Ovary (tissue), 9 donors: ENCODE measurements around the gene ZNF609. TPM values are rescaled to one million over a fixed set of nuclear protein-coding genes. Genes with fewer than 3 reads are reported as not detected.

Source experiments
- DNase-seq, 5 donors: peaks; one replicate each; pipeline ENCODE4 v3.0.0-alpha.2; 2019 to 2020
- H3K27ac ChIP-seq, 2 donors: fragments of 200-600 bp; one replicate each; pipeline versions ENCODE4 v1.5.1 to v1.8.0; 2019 to 2022
- H3K27me3 ChIP-seq: fragments of 200-600 bp; one replicate; pipeline ENCODE4 v1.8.0; 2022
- H3K36me3 ChIP-seq: fragments of 200-600 bp; sonication (generic); one replicate; pipeline ENCODE4 v1.5.1; 2019
- H3K4me1 ChIP-seq: one replicate; pipeline ENCODE4 v1.8.1; 2013; ENCODE audit warnings: mild to moderate bottlenecking, moderate library complexity; ENCODE audit not compliant: insufficient read depth
- H3K4me3 ChIP-seq: fragments of 200-600 bp; sonication (generic); one replicate; pipeline ENCODE4 v1.5.1; 2017
- H3K9me3 ChIP-seq, 2 donors: fragments of 200-600 bp in 1 of 2; sonication (generic) in 1 of 2; one replicate each; pipeline versions ENCODE4 v1.5.1 to v1.8.1; 2013 to 2019; ENCODE audit warnings: mild to moderate bottlenecking in 1 of 2, moderate library complexity in 1 of 2
- CTCF ChIP-seq, 3 donors: fragments of 450-650 bp in 2 of 3; fragments of 200-600 bp in 1 of 3; IDR thresholded peaks; one replicate each; pipeline versions ENCODE4 v1.5.1 to v1.8.0; 2016 to 2022; ENCODE audit warnings: antibody characterized with exemption in 3 of 3, mild to moderate bottlenecking in 1 of 3
- EP300 ChIP-seq: sonication (generic); formaldehyde crosslinking; IDR thresholded peaks from one replicate; pipeline ENCODE4 v1.6.1; 2017; ENCODE audit warnings: antibody characterized with exemption
- POLR2A ChIP-seq: fragments of 450-650 bp; IDR thresholded peaks from one replicate; pipeline ENCODE4 v1.6.1; 2017; ENCODE audit warnings: antibody characterized with exemption, mild to moderate bottlenecking, moderate library complexity
- WGBS, 3 donors: extraction: QIAGEN DNeasy Blood & Tissue Kit in 1 of 3; methylation state at CpG; one replicate each; pipeline versions ENCODE4 v1.1.5 to v1.1.7; 2013 to 2017; 5-methylcytosine and 5-hydroxymethylcytosine counted together
- intact Hi-C, 4 donors: fragments of 100-400 bp; cut with DNase I; formaldehyde crosslinking; loops; one replicate each; pipeline versions ENCODE4 v1.11.0 to v1.15.1; 2022 to 2023
- polyA plus RNA-seq, 2 donors: library from polyadenylated mRNA; stranded (reverse); fragments of 200-250 nt in 1 of 2; fragments of 350-450 nt in 1 of 2; fragmentation: Illumina TruSeq in 1 of 2; extraction: RNeasy Lipid Tissue Mini Kit (QIAGEN cat#74804) in 1 of 2; gene quantifications; one replicate each; pipeline ENCODE4 v1.2.3, GENCODE V29; 2013 to 2014
- total RNA-seq, 7 donors: library from RNA; depleted of rRNA in 2 of 7; stranded (reverse); fragments of >200 nt in 2 of 7; fragmentation: NEBNext Ultra II Directional in 3 of 7; extraction: Animal tissue kit (Norgen Biotek cat#: 25700) in 3 of 7; gene quantifications; one replicate each; pipeline versions ENCODE4 v1.1.0 to v1.2.4, GENCODE V29; 2016 to 2023
- donor health status: DM: no; HTN: no; CAD: no; lungs with moderate emphysema.
- donor health status: DM: no; HTN: no; CAD: no.
- donor health status: Bipolar disorder and iron deficiency.
- donor health status: DM: yes; HTN: yes; CAD: no.
- donor health status: DM: no; HTN: no; CAD: no.
- donor health status: DM: yes; HTN: yes; CAD: no.

ZNF609 gene
- total and polyA plus RNA-seq, 9 donors, result 18.4 to 63.6 (median 40.7) TPM

GRCh38 chr15:64522226-64522823 is 61.9 kb downstream of the ZNF609 start:
- H3K4me1 ChIP-seq, result peaks cover 14% of the 10 kb centered on the region
- 27 to 32% (median 32%) methylated on average over 1 of the region's 1 CpG for WGBS, 3 donors
- TF ChIP-seq POLR2A, result no peak
- no peak for TF ChIP-seq EP300
- TF ChIP-seq CTCF (IDR thresholded peaks at IDR 0.05), result no peak
- DNase-seq, result no peak
- no peaks in the 10 kb centered on the region for H3K9me3 ChIP-seq
- H3K27ac ChIP-seq, result peak overlapping the region in 1 of 2 donors; percentile 61
- intact Hi-C loops, result no loop called here
- H3K27me3 ChIP-seq, result no peaks in the 10 kb centered on the region
- no peaks in the 10 kb centered on the region for H3K36me3 ChIP-seq
- no peak overlapping the region for H3K4me3 ChIP-seq

- no peaks in the 10 kb centered on the region for H3K9me3 ChIP-seq
- WGBS, 3 donors, result 94 to 99% (median 97%) methylated on average over 5 of the region's 5 CpGs
- H3K27me3 ChIP-seq, result no peaks in the 10 kb centered on the region
- no peak for DNase-seq
- intact Hi-C loops, result no loop called here
- peak overlapping the region in 1 of 2 donors; percentile 52 for H3K27ac ChIP-seq
- peaks cover 12% of the 10 kb centered on the region for H3K4me1 ChIP-seq
- H3K4me3 ChIP-seq, result no peak overlapping the region
- TF ChIP-seq CTCF (IDR thresholded peaks at IDR 0.05), result no peak
- TF ChIP-seq EP300, result no peak
- TF ChIP-seq POLR2A, result no peak
- H3K36me3 ChIP-seq, result no peaks in the 10 kb centered on the region
Measured at GRCh38 chr15:64523240-64523639, 62.9 kb downstream of the ZNF609 start.

- TF ChIP-seq EP300, result no peak
- Histone ChIP-seq H3K9me3 (no peaks in the 10 kb centered on the region), H3K27me3 (no peaks in the 10 kb centered on the region), H3K4me1 (peaks cover 12% of the 10 kb centered on the region), H3K27ac (no peak overlapping the region), H3K36me3 (no peaks in the 10 kb centered on the region), H3K4me3 (no peak overlapping the region)
- no peak for DNase-seq
- intact Hi-C loops, result no loop called here
- 94 to 96% (median 95%) methylated on average over 1 of the region's 1 CpG for WGBS, 3 donors
Measured at GRCh38 chr15:64524778-64525177, 64.4 kb downstream of the ZNF609 start.

- no peaks in the 10 kb centered on the region for H3K36me3 ChIP-seq
- no peak overlapping the region for H3K27ac ChIP-seq
- no peak for DNase-seq
- 75 to 77% (median 76%) methylated on average over 8 of the region's 8 CpGs for WGBS, 3 donors
- TF ChIP-seq POLR2A (no peak), EP300 (no peak), CTCF (IDR thresholded peaks at IDR 0.05) (no peak)
- no peaks in the 10 kb centered on the region for H3K27me3 ChIP-seq
- intact Hi-C loops, result no loop called here
- H3K4me3 ChIP-seq, result no peak overlapping the region
- H3K4me1 ChIP-seq, result peaks cover 11% of the 10 kb centered on the region
- no peaks in the 10 kb centered on the region for H3K9me3 ChIP-seq
Measured at GRCh38 chr15:64525828-64526530, 65.6 kb downstream of the ZNF609 start.
